Caco-2 (cell line): ENCODE data around the gene SLC25A33. TPM values are rescaled to one million over a fixed set of nuclear protein-coding genes. Genes with fewer than 3 reads are reported as not detected.
"Not testable (repeated sequence)": the region's sequence is repeated elsewhere in the genome, so short reads cannot be mapped to it uniquely, and the experiment has no call there.

Experiments used
- BruUV-seq: library from RNA; stranded (reverse); fragments of 400-500 nt; replicated peaks from 2 replicates; lab custom pipeline; 2021; lab: Mats Ljungman, UMichigan
- CTCF ChIA-PET: fragments of 300-600 bp; sonication (Branson Sonifier 250); formaldehyde crosslinking; loops from one replicate; lab custom pipeline; 2022; ENCODE audit warnings: antibody characterized with exemption; lab: Charles Lee
- POLR2A ChIA-PET: fragments of 300-600 bp; sonication (Branson Sonifier 250); formaldehyde crosslinking; loops from one replicate; lab custom pipeline; 2022; ENCODE audit warnings: antibody characterized with exemption; lab: Charles Lee
- DNase-seq, 2 experiments: peaks; one replicate each; pipeline versions ENCODE4 v3.0.0 to v3.0.0-alpha.2; 2020 to 2022
- H3K27me3 ChIP-seq: replicated peaks from 2 replicates; pipeline ENCODE4 v1.6.0; 2011; ENCODE audit warnings: low read length; ENCODE audit not compliant: control insufficient read depth, insufficient read depth
- H3K36me3 ChIP-seq: 2 replicates; pipeline ENCODE4 v1.5.1; 2011; ENCODE audit warnings: low read length; ENCODE audit not compliant: control insufficient read depth, insufficient read depth
- H3K4me1 ChIP-seq: fragments of 250-450 bp; sonication (Bioruptor Pico); 2 replicates; pipeline ENCODE4 v1.5.1; 2020; ENCODE audit warnings: mild to moderate bottlenecking
- H3K4me3 ChIP-seq: 2 replicates; pipeline ENCODE4 v1.5.1; 2011; ENCODE audit warnings: low read depth, mild to moderate bottlenecking, control low read depth, low read length
- H3K9me3 ChIP-seq: fragments of 250-450 bp; sonication (Bioruptor Pico); 2 replicates; pipeline ENCODE4 v1.5.1; 2020; ENCODE audit warnings: mild to moderate bottlenecking, moderate library complexity
- H3K27ac Mint-ChIP-seq: one replicate; pipeline ENCODE4 v1.8.0; 2022; ENCODE audit warnings: mixed read lengths; ENCODE audit not compliant: unreplicated experiment
- H3K27me3 Mint-ChIP-seq: one replicate; pipeline ENCODE4 v1.8.0; 2022; ENCODE audit warnings: mixed read lengths; ENCODE audit not compliant: insufficient read depth, unreplicated experiment
- H3K36me3 Mint-ChIP-seq: one replicate; pipeline ENCODE4 v1.8.0; 2022; ENCODE audit warnings: mild to moderate bottlenecking, mixed read lengths; ENCODE audit not compliant: insufficient read depth, unreplicated experiment
- H3K4me1 Mint-ChIP-seq: one replicate; pipeline ENCODE4 v1.8.0; 2022; ENCODE audit warnings: low read depth, mixed read lengths; ENCODE audit not compliant: unreplicated experiment
- H3K4me3 Mint-ChIP-seq: one replicate; pipeline ENCODE4 v1.8.0; 2022; ENCODE audit warnings: mild to moderate bottlenecking, moderate library complexity, mixed read lengths; ENCODE audit not compliant: unreplicated experiment
- H3K9me3 Mint-ChIP-seq: one replicate; pipeline ENCODE4 v1.8.0; 2022; ENCODE audit warnings: mixed read lengths; ENCODE audit not compliant: unreplicated experiment
- intact Hi-C: fragments of 100-400 bp; cut with micrococcal nuclease; formaldehyde crosslinking; loops from one replicate; pipeline ENCODE4 v1.10.0; 2022; ENCODE audit not compliant: unreplicated experiment
- total RNA-seq: library from RNA; stranded (reverse); gene quantifications from 2 replicates; pipeline ENCODE4 v1.2.3, GENCODE V29; 2022
- TF ChIP-seq, protein P1 (sequence below), 2 experiments: fragments of 200-600 bp in 1 of 2; IDR thresholded peaks; 1 replicate in 1 of 2; 2 replicates in 1 of 2; pipeline versions ENCODE4 v1.5.1 to v1.8.0; 2011 to 2022; ENCODE audit warnings: antibody characterized with exemption in 1 of 2, control low read depth in 1 of 2, inconsistent platforms in 1 of 2, low read depth in 1 of 2, low read length in 1 of 2, mild to moderate bottlenecking in 1 of 2, moderate library complexity in 1 of 2; ENCODE audit not compliant: insufficient read depth in 1 of 2, severe bottlenecking in 1 of 2, unreplicated experiment in 1 of 2

Gene SLC25A33
- total RNA-seq, 1 experiment from 2014 or later, result 11.2 TPM

DNA sequence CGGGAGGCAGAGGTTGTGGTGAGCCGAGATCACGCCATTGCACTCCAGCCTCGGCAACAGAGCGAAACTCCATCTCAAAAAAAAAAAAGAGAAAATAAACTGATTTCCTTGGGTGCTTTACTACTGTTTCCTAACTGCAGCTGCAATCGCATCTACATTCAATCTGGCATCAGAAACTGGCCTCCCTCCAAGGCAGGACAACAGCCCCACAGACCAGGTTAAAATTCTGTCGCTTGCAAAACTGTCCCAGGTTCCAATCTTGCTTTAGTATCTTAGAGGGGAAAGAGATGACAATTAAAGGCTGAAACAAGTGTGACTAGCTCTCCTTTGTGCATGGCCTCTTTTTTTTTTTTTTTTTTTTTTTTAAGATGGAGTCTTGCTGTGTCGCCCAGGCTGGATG is 32.4 kb upstream of the SLC25A33 start:
- Mint-ChIP-seq H3K27me3 (no peaks in the 10 kb centered on the region), H3K4me3 (no peak overlapping the region), H3K4me1 (no peaks in the 10 kb centered on the region), H3K9me3 (no peaks in the 10 kb centered on the region), H3K36me3 (no peaks in the 10 kb centered on the region), H3K27ac (no peak overlapping the region)
- no peaks in the 10 kb centered on the region for H3K9me3 ChIP-seq
- TF ChIP-seq, protein P1, sequence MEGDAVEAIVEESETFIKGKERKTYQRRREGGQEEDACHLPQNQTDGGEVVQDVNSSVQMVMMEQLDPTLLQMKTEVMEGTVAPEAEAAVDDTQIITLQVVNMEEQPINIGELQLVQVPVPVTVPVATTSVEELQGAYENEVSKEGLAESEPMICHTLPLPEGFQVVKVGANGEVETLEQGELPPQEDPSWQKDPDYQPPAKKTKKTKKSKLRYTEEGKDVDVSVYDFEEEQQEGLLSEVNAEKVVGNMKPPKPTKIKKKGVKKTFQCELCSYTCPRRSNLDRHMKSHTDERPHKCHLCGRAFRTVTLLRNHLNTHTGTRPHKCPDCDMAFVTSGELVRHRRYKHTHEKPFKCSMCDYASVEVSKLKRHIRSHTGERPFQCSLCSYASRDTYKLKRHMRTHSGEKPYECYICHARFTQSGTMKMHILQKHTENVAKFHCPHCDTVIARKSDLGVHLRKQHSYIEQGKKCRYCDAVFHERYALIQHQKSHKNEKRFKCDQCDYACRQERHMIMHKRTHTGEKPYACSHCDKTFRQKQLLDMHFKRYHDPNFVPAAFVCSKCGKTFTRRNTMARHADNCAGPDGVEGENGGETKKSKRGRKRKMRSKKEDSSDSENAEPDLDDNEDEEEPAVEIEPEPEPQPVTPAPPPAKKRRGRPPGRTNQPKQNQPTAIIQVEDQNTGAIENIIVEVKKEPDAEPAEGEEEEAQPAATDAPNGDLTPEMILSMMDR (IDR thresholded peaks at IDR 0.05; ENCODE audit: insufficient read depth in 1 of 2, low read depth in 1 of 2, low read length in 1 of 2, severe bottlenecking in 1 of 2, unreplicated experiment in 1 of 2), result no peak
- BruUV-seq, result no TSS peak
- no peaks in the 10 kb centered on the region for H3K36me3 ChIP-seq
- ChIA-PET POLR2A (interaction anchor here (0.9 kb wide), 1 partner anchor 31 kb away, joined by 3 read pairs; no protein-coding TSS in a partner anchor), CTCF (no interaction called here)
- intact Hi-C loops, result no loop called here
- no peaks in the 10 kb centered on the region for H3K27me3 ChIP-seq
- H3K4me1 ChIP-seq, result no peaks in the 10 kb centered on the region; the same call in 1 of the 2 replicates
- no peak overlapping the region for H3K4me3 ChIP-seq
- no peak for DNase-seq

DNA sequence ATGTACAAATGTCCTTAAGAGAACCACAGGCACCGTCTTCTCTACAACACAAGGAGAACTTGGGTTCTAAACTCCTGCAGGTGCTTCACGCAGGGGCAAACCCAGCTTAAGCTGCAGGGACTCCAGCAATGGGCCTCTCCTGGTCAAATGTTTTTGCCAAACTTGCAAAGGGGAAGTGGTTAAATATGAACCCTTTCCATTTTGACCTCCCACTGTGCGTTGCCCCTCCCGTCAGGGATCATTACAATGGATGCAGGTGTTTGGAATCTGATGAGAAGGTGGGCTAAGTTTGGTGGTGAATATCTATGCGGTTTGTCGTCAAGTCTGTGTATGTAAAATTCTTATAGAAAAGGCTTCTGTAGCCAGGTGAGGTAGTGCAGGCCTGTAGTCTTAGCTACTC is 29.1 kb upstream of the SLC25A33 start:
- no peaks in the 10 kb centered on the region for H3K36me3 ChIP-seq
- H3K27me3 Mint-ChIP-seq, result no peaks in the 10 kb centered on the region
- H3K9me3 ChIP-seq, result no peaks in the 10 kb centered on the region
- no peaks in the 10 kb centered on the region for H3K9me3 Mint-ChIP-seq
- DNase-seq, result no peak
- H3K4me3 Mint-ChIP-seq, result no peak overlapping the region
- no peak overlapping the region for H3K4me3 ChIP-seq
- H3K4me1 ChIP-seq, result no peaks in the 10 kb centered on the region; the same call in 1 of the 2 replicates
- POLR2A ChIA-PET, result no interaction called here
- no peak overlapping the region for H3K27ac Mint-ChIP-seq
- no TSS peak for BruUV-seq
- no peaks in the 10 kb centered on the region for H3K27me3 ChIP-seq
- intact Hi-C loops, result no loop called here
- CTCF ChIA-PET, result no interaction called here
- no peaks in the 10 kb centered on the region for H3K4me1 Mint-ChIP-seq
- no peaks in the 10 kb centered on the region for H3K36me3 Mint-ChIP-seq
- TF ChIP-seq, protein P1 (IDR thresholded peaks at IDR 0.05; ENCODE audit: insufficient read depth in 1 of 2, low read depth in 1 of 2, low read length in 1 of 2, severe bottlenecking in 1 of 2, unreplicated experiment in 1 of 2), result no peak

DNA sequence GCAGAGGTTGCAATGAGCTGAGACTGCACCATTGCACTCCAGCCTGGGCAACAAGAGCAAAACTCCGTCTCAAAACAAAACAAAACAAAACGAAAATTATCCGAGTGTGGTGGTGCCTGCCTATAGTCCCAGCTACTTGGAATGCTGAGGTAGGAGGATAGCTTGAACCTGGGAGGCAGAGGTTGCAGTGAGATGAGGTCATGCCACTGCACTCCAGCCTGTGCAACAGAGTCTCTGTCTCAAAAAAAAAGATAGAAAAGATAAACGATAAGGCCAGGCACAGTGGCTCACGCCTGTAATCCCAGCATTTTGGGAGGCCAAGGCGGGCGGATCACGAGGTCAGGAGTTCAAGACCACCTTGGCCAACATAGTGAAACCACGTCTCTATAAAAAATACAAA is 23.7 kb upstream of the SLC25A33 start:
- H3K36me3 Mint-ChIP-seq, H3K9me3 ChIP-seq, H3K27me3 Mint-ChIP-seq, H3K36me3 ChIP-seq, DNase-seq, intact Hi-C loops, H3K4me3 ChIP-seq, H3K4me3 Mint-ChIP-seq, H3K27ac Mint-ChIP-seq, BruUV-seq, H3K4me1 Mint-ChIP-seq, CTCF ChIA-PET, POLR2A ChIA-PET, H3K27me3 ChIP-seq, H3K4me1 ChIP-seq, H3K9me3 Mint-ChIP-seq: not testable (repeated sequence)
